Testis (tissue), 3 donors: ENCODE results near the gene VPS54. TPM values are rescaled to one million over a fixed set of nuclear protein-coding genes. Genes with fewer than 3 reads are reported as not detected.
A peak's percentile ranks its signal among the peaks of the same experiment; 100 is the strongest.

Experiments used
- DNase-seq: peaks from one replicate; pipeline ENCODE4 v3.0.0-alpha.2; 2019
- H3K27ac ChIP-seq, 2 donors: fragments of 200-600 bp; sonication (generic); one replicate each; pipeline ENCODE4 v1.5.1; 2019
- H3K27me3 ChIP-seq: fragments of 200-600 bp; sonication (generic); one replicate; pipeline ENCODE4 v1.5.1; 2019
- H3K36me3 ChIP-seq: fragments of 200-600 bp; sonication (generic); one replicate; pipeline ENCODE4 v1.5.1; 2017; ENCODE audit warnings: low read depth; ENCODE audit errors: missing control alignments
- H3K4me1 ChIP-seq: fragments of 200-600 bp; sonication (generic); one replicate; pipeline ENCODE4 v1.5.1; 2019
- H3K4me3 ChIP-seq, 2 donors: fragments of 200-600 bp; sonication (generic); one replicate each; pipeline ENCODE4 v1.5.1; 2017 to 2019
- H3K9me3 ChIP-seq: fragments of 200-600 bp; sonication (generic); one replicate; pipeline ENCODE4 v1.5.1; 2017
- POLR2A ChIP-seq: fragments of 450-650 bp; IDR thresholded peaks from one replicate; pipeline ENCODE4 v1.6.1; 2017; ENCODE audit warnings: antibody characterized with exemption, mild to moderate bottlenecking, moderate library complexity
- WGBS, 2 donors: methylation state at CpG; one replicate each; pipeline ENCODE4 v1.1.5; 2018; 5-methylcytosine and 5-hydroxymethylcytosine counted together
- intact Hi-C: fragments of 100-400 bp; cut with DNase I; formaldehyde crosslinking; loops from one replicate; pipeline ENCODE4 v1.15.1; 2023; ENCODE audit warnings: low total_unique reads
- polyA plus RNA-seq: library from polyadenylated mRNA; stranded (reverse); fragments of 350-450 nt; fragmentation: Illumina TruSeq; extraction: RNeasy Lipid Tissue Mini Kit (QIAGEN cat#74804); gene quantifications from one replicate; pipeline ENCODE4 v1.2.3, GENCODE V29; 2014; ENCODE audit warnings: low read depth, low replicate concordance; ENCODE audit not compliant: insufficient read depth
- total RNA-seq, 2 donors: library from RNA; depleted of rRNA; stranded (reverse); fragments of >200 nt; gene quantifications; one replicate each; pipeline ENCODE4 v1.2.3, GENCODE V29; 2016
- TF ChIP-seq, protein P1 (sequence below), 3 experiments: fragments of 450-650 bp in 2 of 3; fragments of 200-600 bp in 1 of 3; sonication (generic) in 1 of 3; IDR thresholded peaks; one replicate each; pipeline ENCODE4 v1.5.1; 2016 to 2019; ENCODE audit warnings: antibody characterized with exemption in 3 of 3, mild to moderate bottlenecking in 2 of 3, moderate library complexity in 1 of 3

Gene VPS54
- total and polyA plus RNA-seq, 3 donors from 2014 or later = 26.5 to 28.5 (median 27.4) TPM

DNA sequence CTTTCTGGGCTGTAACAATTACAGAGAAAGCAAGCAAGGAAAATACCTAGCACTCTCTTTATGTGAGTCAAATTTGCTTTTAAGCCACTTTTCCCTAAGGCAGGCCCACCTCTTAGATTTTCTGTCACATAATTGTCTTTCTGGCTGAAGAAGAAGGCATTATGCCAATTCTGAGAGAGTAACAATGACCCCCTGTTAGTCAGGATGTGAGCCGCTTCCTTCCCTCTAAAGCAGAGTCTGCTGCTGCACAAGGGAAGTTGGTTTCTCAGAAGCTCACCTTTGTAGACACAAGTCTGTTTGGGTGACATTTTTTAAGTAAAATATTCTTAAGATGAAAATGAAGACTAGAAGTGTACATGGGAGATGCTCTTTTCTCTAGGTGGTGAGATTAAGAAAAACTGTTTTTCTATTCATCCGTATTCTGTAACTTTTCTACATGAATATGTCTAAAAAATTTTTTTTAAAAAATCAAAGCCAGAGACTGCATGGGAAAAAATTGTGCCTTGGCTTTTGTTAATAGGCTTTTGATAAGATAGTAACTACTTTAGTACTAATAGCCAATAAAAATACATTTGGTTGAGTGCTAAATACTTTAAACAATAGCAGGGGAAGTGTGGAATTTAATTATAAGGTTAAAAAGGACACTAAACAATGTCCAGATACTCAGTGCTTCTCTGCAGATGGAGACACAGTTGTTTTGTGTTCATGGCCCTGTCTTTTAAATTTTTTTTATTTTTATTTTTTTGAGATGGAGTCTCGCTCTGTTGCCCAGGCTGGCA is 33.4 kb upstream of the VPS54 start:
- H3K4me1 ChIP-seq = peaks cover 7% of the 10 kb centered on the region
- peak overlapping the region in 1 of 2 donors; percentile 36 for H3K27ac ChIP-seq
- DNase-seq = no peak
- WGBS, 2 donors = 85% methylated on average over 3 of the region's 3 CpGs
- intact Hi-C loops = no loop called here
- no peaks in the 10 kb centered on the region for H3K27me3 ChIP-seq
- no peaks in the 10 kb centered on the region for H3K36me3 ChIP-seq
- TF ChIP-seq, protein P1, sequence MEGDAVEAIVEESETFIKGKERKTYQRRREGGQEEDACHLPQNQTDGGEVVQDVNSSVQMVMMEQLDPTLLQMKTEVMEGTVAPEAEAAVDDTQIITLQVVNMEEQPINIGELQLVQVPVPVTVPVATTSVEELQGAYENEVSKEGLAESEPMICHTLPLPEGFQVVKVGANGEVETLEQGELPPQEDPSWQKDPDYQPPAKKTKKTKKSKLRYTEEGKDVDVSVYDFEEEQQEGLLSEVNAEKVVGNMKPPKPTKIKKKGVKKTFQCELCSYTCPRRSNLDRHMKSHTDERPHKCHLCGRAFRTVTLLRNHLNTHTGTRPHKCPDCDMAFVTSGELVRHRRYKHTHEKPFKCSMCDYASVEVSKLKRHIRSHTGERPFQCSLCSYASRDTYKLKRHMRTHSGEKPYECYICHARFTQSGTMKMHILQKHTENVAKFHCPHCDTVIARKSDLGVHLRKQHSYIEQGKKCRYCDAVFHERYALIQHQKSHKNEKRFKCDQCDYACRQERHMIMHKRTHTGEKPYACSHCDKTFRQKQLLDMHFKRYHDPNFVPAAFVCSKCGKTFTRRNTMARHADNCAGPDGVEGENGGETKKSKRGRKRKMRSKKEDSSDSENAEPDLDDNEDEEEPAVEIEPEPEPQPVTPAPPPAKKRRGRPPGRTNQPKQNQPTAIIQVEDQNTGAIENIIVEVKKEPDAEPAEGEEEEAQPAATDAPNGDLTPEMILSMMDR (IDR thresholded peaks at IDR 0.05) = no peak
- no peak for TF ChIP-seq POLR2A
- no peaks in the 10 kb centered on the region for H3K9me3 ChIP-seq
- H3K4me3 ChIP-seq = no peak overlapping the region

DNA sequence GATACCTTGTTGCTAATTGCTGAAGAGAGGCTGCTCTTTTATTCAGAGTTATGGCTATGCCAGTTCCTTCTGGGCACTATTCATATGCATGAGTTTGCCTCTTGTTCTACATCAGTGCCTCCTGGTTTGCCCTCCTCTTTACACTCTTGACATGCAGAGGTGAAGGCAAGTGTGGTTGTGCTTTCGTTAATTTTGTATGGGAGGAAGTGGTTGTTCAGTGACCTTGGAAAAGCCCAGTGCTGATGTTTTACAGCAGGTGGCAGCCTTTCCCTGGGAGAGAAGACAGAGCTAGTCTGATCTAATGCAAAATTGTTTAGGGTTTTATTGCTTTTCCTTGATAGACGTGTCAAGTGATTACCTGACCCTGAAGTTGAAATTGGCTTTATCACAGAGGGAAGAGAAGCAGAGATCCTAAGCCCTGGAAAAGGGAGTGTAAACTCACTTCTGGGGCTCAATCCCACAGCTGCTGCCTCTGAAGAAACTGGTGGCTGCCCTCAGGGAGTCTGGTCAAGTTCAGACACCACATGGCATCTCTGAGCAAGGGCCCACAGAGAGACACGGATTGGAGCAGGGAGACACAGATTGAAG is 30.5 kb upstream of the VPS54 start:
- H3K4me1 ChIP-seq = peaks cover 7% of the 10 kb centered on the region
- peak; percentile 76 for DNase-seq
- 25 to 37% methylated on average over 3 of the region's 3 CpGs for WGBS, 2 donors
- intact Hi-C loops = no loop called here
- no peaks in the 10 kb centered on the region for H3K9me3 ChIP-seq
- H3K4me3 ChIP-seq = no peak overlapping the region
- H3K27ac ChIP-seq = no peak overlapping the region
- H3K36me3 ChIP-seq = no peaks in the 10 kb centered on the region
- no peaks in the 10 kb centered on the region for H3K27me3 ChIP-seq
- no peak for TF ChIP-seq POLR2A
- TF ChIP-seq, protein P1 (IDR thresholded peaks at IDR 0.05) = peak; percentile 62 to 82 (median 65)

DNA sequence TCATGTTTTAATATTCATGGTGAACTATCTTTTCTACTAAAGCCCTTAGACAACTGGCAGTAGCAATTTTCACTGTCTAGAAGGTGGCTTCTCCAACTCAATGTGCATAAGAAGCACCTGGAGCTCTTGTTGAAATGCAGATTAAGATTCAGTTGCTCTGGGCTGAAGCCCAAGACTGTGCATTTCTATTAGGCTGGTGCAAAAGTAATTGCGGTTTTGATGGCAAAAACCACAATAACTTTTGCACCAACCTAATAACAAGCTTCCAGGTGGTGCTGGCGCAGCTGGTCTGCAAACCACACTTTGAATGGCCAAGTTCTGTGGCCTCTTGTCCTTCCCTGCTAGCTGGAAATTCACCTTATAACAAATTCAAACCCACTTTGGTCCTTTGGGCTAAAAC is 26.7 kb upstream of the VPS54 start:
- Histone ChIP-seq H3K4me3 (no peak overlapping the region), H3K27ac (no peak overlapping the region), H3K36me3 (no peaks in the 10 kb centered on the region), H3K27me3 (no peaks in the 10 kb centered on the region), H3K4me1 (peaks cover 7% of the 10 kb centered on the region), H3K9me3 (no peaks in the 10 kb centered on the region)
- intact Hi-C loops = no loop called here
- 83 to 95% methylated on average over 2 of the region's 2 CpGs for WGBS, 2 donors
- TF ChIP-seq, protein P1 (IDR thresholded peaks at IDR 0.05) = no peak
- no peak for TF ChIP-seq POLR2A
- no peak for DNase-seq

DNA sequence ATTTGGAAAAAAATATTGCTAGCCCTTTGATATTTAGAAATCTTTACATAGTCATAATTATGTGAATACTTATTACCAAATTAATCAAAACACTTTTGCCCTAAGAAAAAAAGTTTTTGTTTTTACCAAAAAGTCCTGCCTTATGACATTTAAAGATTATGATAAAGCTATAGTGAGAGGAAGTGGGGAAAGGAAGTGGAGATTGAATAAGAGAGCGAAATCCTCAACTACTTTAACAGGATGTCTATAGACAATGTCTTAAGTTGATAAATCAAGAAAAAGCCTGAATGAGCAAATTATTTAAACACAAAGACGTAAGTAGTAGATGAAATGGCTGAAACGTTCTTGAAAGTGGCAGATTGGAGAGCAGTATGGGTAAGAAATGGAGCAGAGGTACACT is 20.9 kb upstream of the VPS54 start:
- no peak for DNase-seq
- intact Hi-C loops = no loop called here
- Histone ChIP-seq H3K36me3 (no peaks in the 10 kb centered on the region), H3K4me1 (no peaks in the 10 kb centered on the region), H3K27ac (no peak overlapping the region), H3K4me3 (no peak overlapping the region), H3K9me3 (no peaks in the 10 kb centered on the region), H3K27me3 (no peaks in the 10 kb centered on the region)
- 78 to 85% methylated on average over 3 of the region's 3 CpGs for WGBS, 2 donors
- TF ChIP-seq, protein P1 (IDR thresholded peaks at IDR 0.05) = no peak
- TF ChIP-seq POLR2A = no peak
